ENCODE measurements around the gene KRTAP1-3.
"Not testable (repeated sequence)": the region's sequence is repeated elsewhere in the genome, so short reads cannot be mapped to it uniquely, and the experiment has no call there.

Gene KRTAP1-3

GRCh38 chr17:41042953-41043352 lies 8.3 kb upstream of the KRTAP1-3 start:
- DNase-seq (ENCODE audit: low read depth), result no peak
- H3K4me3 ChIP-seq (ENCODE audit: low read depth, low read length), result no peak overlapping the region
- TF ChIP-seq CTCF (IDR thresholded peaks at IDR 0.05; ENCODE audit: low read depth, low read length, missing control alignments), result no peak

GRCh38 chr17:41040783-41041571 lies 6.3 kb upstream of the KRTAP1-3 start, which contains the start of gene KRTAP1-1:
KRTAP1-1 (minus strand) TSS chr17:41041450; CDS start chr17:41041397, 53 bp downstream.
- H3K4me3 ChIP-seq (ENCODE audit: low read depth, low read length); DNase-seq (ENCODE audit: low read depth): not testable (repeated sequence)

- no peak overlapping the region for H3K4me3 ChIP-seq (ENCODE audit: low read depth, low read length)
- no peak for DNase-seq (ENCODE audit: low read depth)
- no peak for TF ChIP-seq CTCF (IDR thresholded peaks at IDR 0.05; ENCODE audit: low read depth, low read length, missing control alignments)
Measured at GRCh38 chr17:41037853-41038350, 3.2 kb upstream of the KRTAP1-3 start.

- DNase-seq (ENCODE audit: low read depth), result no peak
- TF ChIP-seq CTCF (IDR thresholded peaks at IDR 0.05; ENCODE audit: low read depth, low read length, missing control alignments), result no peak
Measured at GRCh38 chr17:41029633-41030245, 4.9 kb downstream of the KRTAP1-3 start, which contains the start of gene KRTAP1-4. KRTAP1-4 (minus strand) TSS chr17:41030195; CDS start chr17:41030078, 117 bp downstream.

GRCh38 chr17:41026715-41027471 lies 7.8 kb downstream of the KRTAP1-3 start, which contains the start of gene KRTAP1-5:
KRTAP1-5 (minus strand) TSS chr17:41027208; CDS start chr17:41027155, 53 bp downstream.
- no peak within 1 kb of the TSS for H3K4me3 ChIP-seq (ENCODE audit: low read depth, low read length)
- DNase-seq (ENCODE audit: low read depth), result no peak
- no peak for TF ChIP-seq CTCF (IDR thresholded peaks at IDR 0.05; ENCODE audit: low read depth, low read length, missing control alignments)

More at GRCh38 chr17:41029633-41030245, 4.9 kb downstream of the KRTAP1-3 start, which contains the start of gene KRTAP1-4:
- no peak within 1 kb of the TSS for H3K4me3 ChIP-seq (ENCODE audit: low read depth, low read length)

- no peak for TF ChIP-seq CTCF (IDR thresholded peaks at IDR 0.05; ENCODE audit: low read depth, low read length, missing control alignments)
- no peak for DNase-seq (ENCODE audit: low read depth)
- H3K4me3 ChIP-seq (ENCODE audit: low read depth, low read length), result no peak overlapping the region
Measured at GRCh38 chr17:41024697-41025096, 10.0 kb downstream of the KRTAP1-3 start.

GRCh38 chr17:41020336-41020735 lies 14.3 kb downstream of the KRTAP1-3 start:
- no peak overlapping the region for H3K4me3 ChIP-seq (ENCODE audit: low read depth, low read length)
- DNase-seq (ENCODE audit: low read depth), result no peak
- no peak for TF ChIP-seq CTCF (IDR thresholded peaks at IDR 0.05; ENCODE audit: low read depth, low read length, missing control alignments)

All from GM12864 (cell line).